Smooth muscle cell (in vitro differentiated cells): ENCODE measurements around the gene ZNF827. TPM values are rescaled to one million over a fixed set of nuclear protein-coding genes. Genes with fewer than 3 reads are reported as not detected.

Experiments
- DNase-seq: peaks from one replicate; lab custom pipeline; 2025; ENCODE audit not compliant: unreplicated experiment; lab: John Stamatoyannopoulos, UW
- H2AFZ ChIP-seq: fragments of 200-600 bp; sonication (generic); 2 replicates; pipeline ENCODE4 v1.6.0; 2016; ENCODE audit warnings: antibody characterized with exemption, low read depth, mild to moderate bottlenecking
- H3F3A ChIP-seq: fragments of 200-600 bp; sonication (generic); 2 replicates; pipeline ENCODE4 v1.6.0; 2017; ENCODE audit warnings: antibody characterized with exemption, low read depth
- H3K27ac ChIP-seq: fragments of 200-600 bp; sonication (generic); 2 replicates; pipeline ENCODE4 v1.5.1; 2016; ENCODE audit warnings: low read depth, mild to moderate bottlenecking
- H3K27me3 ChIP-seq: fragments of 200-600 bp; sonication (generic); 2 replicates; pipeline ENCODE4 v1.6.1; 2016; ENCODE audit warnings: low read depth, mild to moderate bottlenecking
- H3K36me3 ChIP-seq: fragments of 200-600 bp; sonication (generic); 2 replicates; pipeline ENCODE4 v1.5.1; 2016; ENCODE audit warnings: low read depth
- H3K4me1 ChIP-seq: fragments of 200-600 bp; sonication (generic); 2 replicates; pipeline ENCODE4 v1.5.1; 2016; ENCODE audit warnings: low read depth
- H3K4me2 ChIP-seq: fragments of 200-600 bp; sonication (generic); 2 replicates; pipeline ENCODE4 v1.6.0; 2016; ENCODE audit warnings: mild to moderate bottlenecking
- H3K4me3 ChIP-seq: fragments of 200-600 bp; sonication (generic); 2 replicates; pipeline ENCODE4 v1.5.1; 2016; ENCODE audit warnings: mild to moderate bottlenecking
- H3K79me2 ChIP-seq: fragments of 200-600 bp; sonication (generic); 2 replicates; pipeline ENCODE4 v1.6.0; 2016; ENCODE audit warnings: low read depth, mild to moderate bottlenecking
- H3K9ac ChIP-seq: fragments of 200-600 bp; sonication (generic); 2 replicates; pipeline ENCODE4 v1.6.0; 2016; ENCODE audit warnings: low read depth
- H3K9me3 ChIP-seq: fragments of 200-600 bp; sonication (generic); replicated peaks from 2 replicates; pipeline ENCODE4 v1.5.1; 2016; ENCODE audit warnings: low read depth
- H4K20me1 ChIP-seq: fragments of 200-600 bp; sonication (generic); 2 replicates; pipeline ENCODE4 v1.6.0; 2016; ENCODE audit warnings: low read depth
- WGBS: methylation state at CpG from one replicate; pipeline ENCODE4 v1.1.7; 2016; ENCODE audit warnings: low lambda C conversion rate; 5-methylcytosine and 5-hydroxymethylcytosine counted together
- polyA plus RNA-seq: library from polyadenylated mRNA; unstranded; fragments of >200 nt; fragmentation: Nextera tagmentation; extraction: Ambion mirVana; gene quantifications from 2 replicates; pipeline ENCODE4 v1.2.1, GENCODE V29; 2016
- total RNA-seq: library from RNA; depleted of rRNA; stranded (reverse); fragments of >200 nt; gene quantifications from 2 replicates; pipeline ENCODE4 v1.2.3, GENCODE V29; 2014
- TF ChIP-seq, protein P1 (sequence below): fragments of 200-600 bp; sonication (generic); IDR thresholded peaks from 2 replicates; pipeline ENCODE4 v1.5.1; 2017; ENCODE audit warnings: borderline replicate concordance, mild to moderate bottlenecking, antibody characterized with exemption; ENCODE audit not compliant: insufficient read depth, poor library complexity, severe bottlenecking

The ZNF827 gene
- total and polyA plus RNA-seq, 2 experiments from 2014 or later: 6.5 to 12.8 TPM

GRCh38 chr4:145859926-145860325, 78.7 kb downstream of the ZNF827 start:
- no peak overlapping the region for H3K9ac ChIP-seq
- 98% methylated on average over 3 of the region's 3 CpGs for WGBS
- H3K9me3 ChIP-seq: no peaks in the 10 kb centered on the region
- no peaks in the 10 kb centered on the region for H3K79me2 ChIP-seq
- H2AFZ ChIP-seq: no peak overlapping the region
- H3K27me3 ChIP-seq: no peaks in the 10 kb centered on the region
- no peaks in the 10 kb centered on the region for H3K36me3 ChIP-seq
- no peak for DNase-seq
- no peak overlapping the region for H3K4me3 ChIP-seq
- no peaks in the 10 kb centered on the region for H3F3A ChIP-seq
- no peak overlapping the region for H3K27ac ChIP-seq
- peaks cover 2% of the 10 kb centered on the region for H4K20me1 ChIP-seq
- no peak overlapping the region for H3K4me2 ChIP-seq
- TF ChIP-seq, protein P1, sequence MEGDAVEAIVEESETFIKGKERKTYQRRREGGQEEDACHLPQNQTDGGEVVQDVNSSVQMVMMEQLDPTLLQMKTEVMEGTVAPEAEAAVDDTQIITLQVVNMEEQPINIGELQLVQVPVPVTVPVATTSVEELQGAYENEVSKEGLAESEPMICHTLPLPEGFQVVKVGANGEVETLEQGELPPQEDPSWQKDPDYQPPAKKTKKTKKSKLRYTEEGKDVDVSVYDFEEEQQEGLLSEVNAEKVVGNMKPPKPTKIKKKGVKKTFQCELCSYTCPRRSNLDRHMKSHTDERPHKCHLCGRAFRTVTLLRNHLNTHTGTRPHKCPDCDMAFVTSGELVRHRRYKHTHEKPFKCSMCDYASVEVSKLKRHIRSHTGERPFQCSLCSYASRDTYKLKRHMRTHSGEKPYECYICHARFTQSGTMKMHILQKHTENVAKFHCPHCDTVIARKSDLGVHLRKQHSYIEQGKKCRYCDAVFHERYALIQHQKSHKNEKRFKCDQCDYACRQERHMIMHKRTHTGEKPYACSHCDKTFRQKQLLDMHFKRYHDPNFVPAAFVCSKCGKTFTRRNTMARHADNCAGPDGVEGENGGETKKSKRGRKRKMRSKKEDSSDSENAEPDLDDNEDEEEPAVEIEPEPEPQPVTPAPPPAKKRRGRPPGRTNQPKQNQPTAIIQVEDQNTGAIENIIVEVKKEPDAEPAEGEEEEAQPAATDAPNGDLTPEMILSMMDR: no peak
- H3K4me1 ChIP-seq: no peaks in the 10 kb centered on the region

DNA sequence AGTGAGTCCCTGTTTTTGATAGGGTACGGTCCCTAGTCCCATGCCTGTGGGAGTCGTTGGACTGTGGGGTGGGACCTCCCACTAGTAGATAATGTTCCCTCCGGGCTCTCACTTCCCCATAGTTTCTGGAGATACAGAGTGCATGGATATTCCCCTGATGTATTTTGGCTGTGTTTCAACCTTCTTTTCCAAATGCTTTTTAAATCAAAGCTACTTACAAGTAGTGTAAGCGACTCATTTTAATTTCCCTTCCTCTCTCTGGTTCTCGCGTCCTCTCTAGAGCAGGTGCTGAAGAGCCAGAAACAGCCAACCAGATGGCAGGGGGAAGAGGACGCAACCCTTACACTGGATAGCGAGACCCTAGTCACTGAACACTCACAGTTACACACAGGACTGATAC, 79.2 kb downstream of the ZNF827 start:
- TF ChIP-seq, protein P1: no peak
- H4K20me1 ChIP-seq: peaks cover 2% of the 10 kb centered on the region
- no peaks in the 10 kb centered on the region for H3K4me1 ChIP-seq
- no peak overlapping the region for H3K4me2 ChIP-seq
- no peak overlapping the region for H2AFZ ChIP-seq
- H3K79me2 ChIP-seq: no peaks in the 10 kb centered on the region
- DNase-seq: no peak
- H3F3A ChIP-seq: no peaks in the 10 kb centered on the region
- no peak overlapping the region for H3K9ac ChIP-seq
- no peaks in the 10 kb centered on the region for H3K9me3 ChIP-seq
- no peak overlapping the region for H3K4me3 ChIP-seq
- no peaks in the 10 kb centered on the region for H3K36me3 ChIP-seq
- H3K27me3 ChIP-seq: no peaks in the 10 kb centered on the region
- H3K27ac ChIP-seq: no peak overlapping the region
- 94% methylated on average over 8 of the region's 8 CpGs for WGBS

DNA sequence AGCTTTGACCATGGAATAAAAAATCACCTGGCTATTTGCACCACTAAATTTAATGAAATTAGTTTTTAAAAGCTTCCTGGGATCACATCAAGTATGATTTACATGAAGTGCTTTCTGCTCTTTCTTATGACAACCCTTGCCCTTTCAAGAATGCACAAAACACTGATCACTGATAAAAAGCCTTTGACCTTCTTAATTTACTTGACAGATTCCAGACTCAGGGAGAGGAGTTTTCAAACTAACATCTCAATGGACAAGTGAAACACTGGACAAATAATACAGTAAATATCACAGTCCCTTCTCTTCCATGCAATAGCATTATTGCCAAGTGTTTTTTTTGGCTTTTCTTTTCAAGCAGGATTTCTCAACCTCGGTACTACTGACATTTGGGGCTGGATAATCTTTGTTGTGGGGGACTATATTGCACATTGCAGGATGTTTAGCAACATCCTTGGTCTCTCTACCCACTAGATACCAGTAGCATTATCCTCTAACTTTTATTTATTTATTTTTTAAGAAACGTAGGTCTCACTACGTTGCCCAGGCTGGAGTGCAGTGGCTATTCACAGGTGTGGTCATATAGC, 86.3 kb downstream of the ZNF827 start:
- TF ChIP-seq, protein P1: no peak
- Histone ChIP-seq H2AFZ (no peak overlapping the region), H3K9me3 (no peaks in the 10 kb centered on the region), H3K27ac (no peak overlapping the region), H3K36me3 (no peaks in the 10 kb centered on the region), H3K9ac (no peak overlapping the region), H3K79me2 (no peaks in the 10 kb centered on the region), H3K4me1 (no peaks in the 10 kb centered on the region), H3K4me2 (no peak overlapping the region), H4K20me1 (no peaks in the 10 kb centered on the region), H3K27me3 (no peaks in the 10 kb centered on the region), H3K4me3 (no peak overlapping the region), H3F3A (no peaks in the 10 kb centered on the region)
- 71% methylated on average over 3 of the region's 3 CpGs for WGBS
- DNase-seq: no peak

- H3K4me2 ChIP-seq: no peak overlapping the region
- H3F3A ChIP-seq: no peaks in the 10 kb centered on the region
- DNase-seq: no peak
- H3K4me3 ChIP-seq: no peak overlapping the region
- WGBS: 58% methylated on average over 2 of the region's 2 CpGs
- no peak overlapping the region for H3K9ac ChIP-seq
- no peaks in the 10 kb centered on the region for H4K20me1 ChIP-seq
- H3K36me3 ChIP-seq: no peaks in the 10 kb centered on the region
- H2AFZ ChIP-seq: no peak overlapping the region
- no peaks in the 10 kb centered on the region for H3K79me2 ChIP-seq
- H3K4me1 ChIP-seq: no peaks in the 10 kb centered on the region
- TF ChIP-seq, protein P1: no peak
- no peaks in the 10 kb centered on the region for H3K27me3 ChIP-seq
- no peak overlapping the region for H3K27ac ChIP-seq
- no peaks in the 10 kb centered on the region for H3K9me3 ChIP-seq
Observed at GRCh38 chr4:145851511-145852201, 87.0 kb downstream of the ZNF827 start.
